Measurements from ENCODE around the gene FBXO28.

DNA sequence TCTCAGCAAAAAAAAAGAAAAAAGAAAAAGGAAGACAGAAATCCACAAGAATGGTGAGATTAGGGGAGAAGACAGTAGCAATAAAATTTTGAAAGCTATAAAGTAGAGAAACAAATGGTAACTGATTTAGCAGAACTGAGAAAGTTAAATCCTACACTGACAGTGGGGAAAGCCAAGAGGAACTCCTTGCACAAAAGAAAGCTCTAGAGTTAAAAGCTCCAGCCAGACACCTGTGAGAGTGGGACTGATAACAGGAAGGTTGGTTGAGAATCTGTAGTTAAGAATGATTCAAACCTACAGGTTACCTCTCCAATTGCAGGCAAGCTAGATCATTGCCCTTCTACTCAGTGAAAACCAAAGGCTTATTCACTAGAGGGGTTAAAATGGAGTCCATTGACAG, 23.6 kb downstream of the FBXO28 start:
- TF ChIP-seq, protein P1, sequence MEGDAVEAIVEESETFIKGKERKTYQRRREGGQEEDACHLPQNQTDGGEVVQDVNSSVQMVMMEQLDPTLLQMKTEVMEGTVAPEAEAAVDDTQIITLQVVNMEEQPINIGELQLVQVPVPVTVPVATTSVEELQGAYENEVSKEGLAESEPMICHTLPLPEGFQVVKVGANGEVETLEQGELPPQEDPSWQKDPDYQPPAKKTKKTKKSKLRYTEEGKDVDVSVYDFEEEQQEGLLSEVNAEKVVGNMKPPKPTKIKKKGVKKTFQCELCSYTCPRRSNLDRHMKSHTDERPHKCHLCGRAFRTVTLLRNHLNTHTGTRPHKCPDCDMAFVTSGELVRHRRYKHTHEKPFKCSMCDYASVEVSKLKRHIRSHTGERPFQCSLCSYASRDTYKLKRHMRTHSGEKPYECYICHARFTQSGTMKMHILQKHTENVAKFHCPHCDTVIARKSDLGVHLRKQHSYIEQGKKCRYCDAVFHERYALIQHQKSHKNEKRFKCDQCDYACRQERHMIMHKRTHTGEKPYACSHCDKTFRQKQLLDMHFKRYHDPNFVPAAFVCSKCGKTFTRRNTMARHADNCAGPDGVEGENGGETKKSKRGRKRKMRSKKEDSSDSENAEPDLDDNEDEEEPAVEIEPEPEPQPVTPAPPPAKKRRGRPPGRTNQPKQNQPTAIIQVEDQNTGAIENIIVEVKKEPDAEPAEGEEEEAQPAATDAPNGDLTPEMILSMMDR (conservative IDR thresholded peaks at IDR 0.05): no peak
- no peak for TF ChIP-seq ZFX (IDR thresholded peaks at IDR 0.05)

Data from C4-2B (cell line).